Endothelial cell of umbilical vein (primary cell): Measurements from ENCODE around the gene STARD13. TPM values are rescaled to one million over a fixed set of nuclear protein-coding genes. Genes with fewer than 3 reads are reported as not detected.
A peak's percentile ranks its signal among the peaks of the same experiment; 100 is the strongest.

Experiments
- BruUV-seq: library from RNA; stranded (reverse); fragments of 400-500 nt; replicated peaks from 2 replicates; lab custom pipeline; 2021; lab: Mats Ljungman, UMichigan
- CTCF ChIA-PET: fragments of 300-600, 350-600 bp; sonication (Branson Sonifier 250); formaldehyde crosslinking; loops from one replicate; lab custom pipeline; 2021; ENCODE audit warnings: antibody characterized with exemption, inconsistent platforms; lab: Charles Lee
- POLR2A ChIA-PET: fragments of 300-600, 350-600 bp; sonication (Branson Sonifier 250); formaldehyde crosslinking; loops from one replicate; lab custom pipeline; 2021; ENCODE audit warnings: antibody characterized with exemption, inconsistent platforms; lab: Charles Lee
- DNase-seq: peaks from one replicate; pipeline ENCODE4 v3.0.0-alpha.2; 2011; ENCODE audit warnings: low read depth, low spot score
- FAIRE-seq: peaks from 2 replicates; lab custom pipeline; 2011; peaks lifted over from hg19 to GRCh38; lab: Jason Lieb, UNC
- H2AFZ ChIP-seq: 2 replicates; pipeline ENCODE4 v1.6.0; 2012; ENCODE audit warnings: low read depth, low read length, control low read depth, inconsistent platforms
- H3K27ac ChIP-seq: 2 replicates; pipeline ENCODE4 v1.5.1; 2011; ENCODE audit warnings: low read depth, mild to moderate bottlenecking, control low read depth, low read length, moderate library complexity; ENCODE audit not compliant: insufficient read depth
- H3K27me3 ChIP-seq, 2 experiments: 2 replicates each; pipeline versions ENCODE4 v1.6.0 to v1.6.1; 2011; ENCODE audit warnings: low read length in 2 of 2, mixed read lengths in 1 of 2; ENCODE audit not compliant: control insufficient read depth in 2 of 2, insufficient read depth in 2 of 2
- H3K36me3 ChIP-seq, 2 experiments: 2 replicates in 1 of 2; 3 replicates in 1 of 2; pipeline ENCODE4 v1.5.1; 2011; ENCODE audit warnings: low read length in 2 of 2, mild to moderate bottlenecking in 1 of 2, moderate library complexity in 1 of 2; ENCODE audit not compliant: control insufficient read depth in 2 of 2, insufficient read depth in 2 of 2; ENCODE audit errors: extremely low read depth in 1 of 2
- H3K4me1 ChIP-seq: 3 replicates; pipeline ENCODE4 v1.5.1; 2011; ENCODE audit warnings: mild to moderate bottlenecking, low read length; ENCODE audit not compliant: control insufficient read depth, insufficient read depth; ENCODE audit errors: extremely low read depth
- H3K4me2 ChIP-seq: 2 replicates; pipeline ENCODE4 v1.6.1; 2011; ENCODE audit warnings: low read length, control low read depth, mixed read lengths; ENCODE audit not compliant: insufficient read depth
- H3K4me3 ChIP-seq, 3 experiments: fragments of 200-600 bp in 1 of 3; sonication (generic), shearing (Covaris generic) in 1 of 3; replicated peaks in 1 of 3; 2 replicates each; pipeline ENCODE4 v1.5.1; 2011 to 2016; ENCODE audit warnings: control low read depth in 3 of 3, low read length in 3 of 3, mild to moderate bottlenecking in 2 of 3, inconsistent platforms in 1 of 3, low read depth in 1 of 3, moderate library complexity in 1 of 3; ENCODE audit not compliant: insufficient read depth in 1 of 3
- H3K79me2 ChIP-seq: 2 replicates; pipeline ENCODE4 v1.6.0; 2012; ENCODE audit warnings: low read length, inconsistent platforms; ENCODE audit not compliant: control insufficient read depth, insufficient read depth
- H3K9ac ChIP-seq: replicated peaks from 2 replicates; pipeline ENCODE3; 2011; ENCODE audit warnings: low read length, control low read depth; ENCODE audit not compliant: insufficient read depth; ENCODE audit errors: extremely low read depth
- H3K9me1 ChIP-seq: replicated peaks from 3 replicates; pipeline ENCODE4 v1.6.0; 2011; ENCODE audit warnings: mild to moderate bottlenecking, low read length; ENCODE audit not compliant: control insufficient read depth, insufficient read depth; ENCODE audit errors: extremely low read depth
- H3K9me3 ChIP-seq: replicated peaks from 2 replicates; pipeline ENCODE4 v1.5.1; 2012; ENCODE audit warnings: low read length, inconsistent platforms; ENCODE audit not compliant: control insufficient read depth, insufficient read depth
- H4K20me1 ChIP-seq: replicated peaks from 2 replicates; pipeline ENCODE3; 2011; ENCODE audit warnings: mild to moderate bottlenecking, low read length; ENCODE audit not compliant: control insufficient read depth, insufficient read depth; ENCODE audit errors: extremely low read depth
- EZH2 ChIP-seq: IDR thresholded peaks from 2 replicates; pipeline ENCODE4 v1.6.1; 2012; ENCODE audit warnings: borderline replicate concordance, low read depth, mild to moderate bottlenecking, moderate library complexity, low read length, inconsistent platforms; ENCODE audit not compliant: severe bottlenecking
- FOS ChIP-seq: IDR thresholded peaks from 2 replicates; pipeline ENCODE4 v1.6.1; 2011; ENCODE audit warnings: mild to moderate bottlenecking, low read length, moderate library complexity, borderline replicate concordance; ENCODE audit not compliant: insufficient read depth
- GATA2 ChIP-seq: IDR thresholded peaks from 2 replicates; pipeline ENCODE4 v1.7.0; 2011; ENCODE audit warnings: low read depth, mild to moderate bottlenecking, moderate library complexity, mixed read lengths, low read length; ENCODE audit not compliant: insufficient read length, insufficient read depth
- JUN ChIP-seq: IDR thresholded peaks from 2 replicates; pipeline ENCODE4 v1.6.1; 2011; ENCODE audit warnings: borderline replicate concordance, low read depth; ENCODE audit not compliant: insufficient read length, insufficient read depth
- MYC ChIP-seq: IDR thresholded peaks from one replicate; pipeline ENCODE4 v1.6.1; 2011; ENCODE audit warnings: mild to moderate bottlenecking, low read depth, low read length
- POLR2A ChIP-seq: IDR thresholded peaks from 2 replicates; pipeline ENCODE4 v1.6.1; 2012; ENCODE audit warnings: low read depth, mild to moderate bottlenecking, control low read depth, low read length
- POLR2AphosphoS5 ChIP-seq: IDR thresholded peaks from 2 replicates; pipeline ENCODE4 v1.6.1; 2012; ENCODE audit warnings: low read depth, mild to moderate bottlenecking, control low read depth, low read length, moderate library complexity; ENCODE audit not compliant: insufficient read depth
- dilution Hi-C: fragments of 300-500 bp; cut with MboI; formaldehyde crosslinking; loops from one replicate; pipeline ENCODE4 v1.15.0; 2019; ENCODE audit warnings: low sequenced_read_pairs; ENCODE audit not compliant: extremely low pct_ligation_motif_present
- intact Hi-C: fragments of 100-400 bp; cut with micrococcal nuclease; formaldehyde crosslinking; loops from one replicate; pipeline ENCODE4 v1.10.0; 2022
- polyA plus RNA-seq, 4 experiments: library from polyadenylated mRNA; depleted of rRNA in 3 of 4; stranded (reverse) in 3 of 4; unstranded in 1 of 4; fragments of >200 nt; gene quantifications; 2 replicates each; pipeline versions ENCODE4 v1.2.1 to v1.2.3, GENCODE V29; 2011 to 2012; ENCODE audit warnings: missing spikeins in 1 of 4
- total RNA-seq: library from RNA; stranded (reverse); gene quantifications from 2 replicates; pipeline ENCODE4 v1.2.3, GENCODE V29; 2021
- TF ChIP-seq, protein P1 (sequence below), 2 donors: IDR thresholded peaks; 1 replicate in 1 of 2; 2 replicates in 1 of 2; pipeline ENCODE4 v1.5.1; 2011; ENCODE audit warnings: low read length in 2 of 2, mild to moderate bottlenecking in 2 of 2, moderate library complexity in 2 of 2, control low read depth in 1 of 2, inconsistent platforms in 1 of 2, low read depth in 1 of 2; ENCODE audit not compliant: insufficient read depth in 1 of 2; ENCODE audit errors: extremely low read depth in 1 of 2
- TF ChIP-seq, protein P2 (sequence below): IDR thresholded peaks from 2 replicates; pipeline ENCODE4 v1.6.1; 2011; ENCODE audit not compliant: insufficient read depth, insufficient read length

STARD13 gene
- total and polyA plus RNA-seq, 2 donors (not counting 3 experiments of a cell fraction or from before 2014, with no cell fraction given): 11.0 to 47.7 TPM

DNA sequence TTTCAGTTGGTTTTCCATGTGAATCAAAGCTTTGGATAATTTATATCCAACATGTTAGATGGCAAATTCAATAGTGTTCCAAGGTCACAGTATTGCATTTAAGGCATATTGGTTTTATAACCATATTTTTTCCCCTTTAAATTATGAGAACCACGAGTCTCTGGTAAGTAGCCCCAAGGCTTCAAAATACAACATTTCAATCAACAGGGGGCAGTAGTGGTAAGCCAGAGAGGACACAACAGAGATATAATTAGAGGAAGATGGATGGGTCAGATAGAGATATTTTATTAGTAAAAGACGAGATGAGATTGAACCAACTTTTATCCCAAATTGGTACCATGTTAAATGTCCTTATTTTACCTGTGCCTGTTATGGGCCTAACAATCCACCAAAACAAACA, 216.2 kb downstream of the STARD13 start:
- H3K9me1 ChIP-seq: no peaks in the 10 kb centered on the region
- POLR2A ChIA-PET: no interaction called here
- dilution Hi-C loops (no loop called here), intact Hi-C loops (loop anchor here (2.0 kb wide), 2 partner anchors 83 to 653 kb away; no protein-coding TSS in a partner anchor)
- no peak overlapping the region for H3K27ac ChIP-seq
- no peaks in the 10 kb centered on the region for H3K36me3 ChIP-seq
- no peak overlapping the region for H3K4me3 ChIP-seq
- H4K20me1 ChIP-seq: no peaks in the 10 kb centered on the region
- BruUV-seq: no TSS peak
- H2AFZ ChIP-seq: peak overlapping the region; percentile 16
- no peaks in the 10 kb centered on the region for H3K27me3 ChIP-seq
- H3K9me3 ChIP-seq: no peaks in the 10 kb centered on the region
- peak; percentile 25 for DNase-seq
- H3K4me2 ChIP-seq: no peak overlapping the region
- FAIRE-seq: no peak
- H3K79me2 ChIP-seq: no peaks in the 10 kb centered on the region
- CTCF ChIA-PET: interaction anchor here (0.7 to 2.0 kb wide), 6 partner anchors 9 to 85 kb away, joined by 3 to 9 read pairs (median 3); no protein-coding TSS in a partner anchor
- TF ChIP-seq, protein P1, sequence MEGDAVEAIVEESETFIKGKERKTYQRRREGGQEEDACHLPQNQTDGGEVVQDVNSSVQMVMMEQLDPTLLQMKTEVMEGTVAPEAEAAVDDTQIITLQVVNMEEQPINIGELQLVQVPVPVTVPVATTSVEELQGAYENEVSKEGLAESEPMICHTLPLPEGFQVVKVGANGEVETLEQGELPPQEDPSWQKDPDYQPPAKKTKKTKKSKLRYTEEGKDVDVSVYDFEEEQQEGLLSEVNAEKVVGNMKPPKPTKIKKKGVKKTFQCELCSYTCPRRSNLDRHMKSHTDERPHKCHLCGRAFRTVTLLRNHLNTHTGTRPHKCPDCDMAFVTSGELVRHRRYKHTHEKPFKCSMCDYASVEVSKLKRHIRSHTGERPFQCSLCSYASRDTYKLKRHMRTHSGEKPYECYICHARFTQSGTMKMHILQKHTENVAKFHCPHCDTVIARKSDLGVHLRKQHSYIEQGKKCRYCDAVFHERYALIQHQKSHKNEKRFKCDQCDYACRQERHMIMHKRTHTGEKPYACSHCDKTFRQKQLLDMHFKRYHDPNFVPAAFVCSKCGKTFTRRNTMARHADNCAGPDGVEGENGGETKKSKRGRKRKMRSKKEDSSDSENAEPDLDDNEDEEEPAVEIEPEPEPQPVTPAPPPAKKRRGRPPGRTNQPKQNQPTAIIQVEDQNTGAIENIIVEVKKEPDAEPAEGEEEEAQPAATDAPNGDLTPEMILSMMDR (IDR thresholded peaks at IDR 0.05; ENCODE audit: extremely low read depth in 1 of 2, insufficient read depth in 1 of 2, low read depth in 1 of 2, low read length in 2 of 2): peak; percentile 2 to 10
- TF ChIP-seq EZH2: no peak
- H3K4me1 ChIP-seq: no peaks in the 10 kb centered on the region
- H3K9ac ChIP-seq: no peak overlapping the region

DNA sequence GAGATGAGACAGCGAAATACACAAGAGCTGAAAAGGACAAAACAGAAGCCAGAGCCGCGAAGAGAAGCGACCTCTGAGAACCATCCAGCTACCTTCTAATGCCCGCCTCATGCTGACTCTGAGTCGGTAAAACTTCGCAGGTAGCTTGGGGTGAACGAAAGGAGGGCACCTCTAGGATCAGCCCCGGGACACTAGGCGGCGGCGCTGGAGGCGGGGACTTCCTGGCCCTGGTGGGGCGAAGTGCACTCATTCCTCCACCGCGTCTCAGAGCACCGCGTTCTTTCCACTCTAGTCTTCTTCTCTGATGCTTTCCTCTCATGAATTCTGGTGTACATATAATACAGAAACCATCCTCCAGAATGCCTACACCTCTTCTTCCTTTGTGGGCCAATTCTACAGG, 219.2 kb downstream of the STARD13 start:
- no peaks in the 10 kb centered on the region for H3K9me1 ChIP-seq
- no peaks in the 10 kb centered on the region for H3K4me1 ChIP-seq
- intact Hi-C loops (no loop called here), dilution Hi-C loops (no loop called here)
- BruUV-seq: no TSS peak
- no peaks in the 10 kb centered on the region for H4K20me1 ChIP-seq
- DNase-seq: no peak
- FAIRE-seq: no peak
- no peak overlapping the region for H3K4me2 ChIP-seq
- H3K36me3 ChIP-seq: no peaks in the 10 kb centered on the region
- no peak overlapping the region for H3K9ac ChIP-seq
- H3K4me3 ChIP-seq: no peak overlapping the region
- no peaks in the 10 kb centered on the region for H3K9me3 ChIP-seq
- TF ChIP-seq MYC: no peak
- TF ChIP-seq GATA2: no peak
- no peak for TF ChIP-seq JUN
- TF ChIP-seq POLR2A: no peak
- TF ChIP-seq, protein P2, sequence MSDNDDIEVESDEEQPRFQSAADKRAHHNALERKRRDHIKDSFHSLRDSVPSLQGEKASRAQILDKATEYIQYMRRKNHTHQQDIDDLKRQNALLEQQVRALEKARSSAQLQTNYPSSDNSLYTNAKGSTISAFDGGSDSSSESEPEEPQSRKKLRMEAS: no peak
- no peak for TF ChIP-seq POLR2AphosphoS5
- no peak for TF ChIP-seq FOS
- no peak for TF ChIP-seq EZH2
- TF ChIP-seq, protein P1 (IDR thresholded peaks at IDR 0.05; ENCODE audit: extremely low read depth in 1 of 2, insufficient read depth in 1 of 2, low read depth in 1 of 2, low read length in 2 of 2): no peak
- ChIA-PET POLR2A (no interaction called here), CTCF (interaction anchor here (1.3 kb wide), 1 partner anchor 9 kb away, joined by 5 read pairs; no protein-coding TSS in a partner anchor)
- no peak overlapping the region for H3K27ac ChIP-seq
- no peak overlapping the region for H2AFZ ChIP-seq
- H3K79me2 ChIP-seq: no peaks in the 10 kb centered on the region
- H3K27me3 ChIP-seq: no peaks in the 10 kb centered on the region
